ENCODE results near the gene CDCA4. TPM values are rescaled to one million over a fixed set of nuclear protein-coding genes. Genes with fewer than 3 reads are reported as not detected.
A peak's percentile ranks its signal among the peaks of the same experiment; 100 is the strongest.

Gene CDCA4
- total RNA-seq (10 to 100 TPM; 12.7 to 47.8 (median 14.0) TPM), polyA plus RNA-seq (10 to 100 TPM in 1 of 2 donors, 1 to 10 TPM in 1; 8.0 to 12.1 TPM), total RNA-seq (14.1 reads per million, percentile 43 among the genes with 10 or more reads in this experiment)

DNA sequence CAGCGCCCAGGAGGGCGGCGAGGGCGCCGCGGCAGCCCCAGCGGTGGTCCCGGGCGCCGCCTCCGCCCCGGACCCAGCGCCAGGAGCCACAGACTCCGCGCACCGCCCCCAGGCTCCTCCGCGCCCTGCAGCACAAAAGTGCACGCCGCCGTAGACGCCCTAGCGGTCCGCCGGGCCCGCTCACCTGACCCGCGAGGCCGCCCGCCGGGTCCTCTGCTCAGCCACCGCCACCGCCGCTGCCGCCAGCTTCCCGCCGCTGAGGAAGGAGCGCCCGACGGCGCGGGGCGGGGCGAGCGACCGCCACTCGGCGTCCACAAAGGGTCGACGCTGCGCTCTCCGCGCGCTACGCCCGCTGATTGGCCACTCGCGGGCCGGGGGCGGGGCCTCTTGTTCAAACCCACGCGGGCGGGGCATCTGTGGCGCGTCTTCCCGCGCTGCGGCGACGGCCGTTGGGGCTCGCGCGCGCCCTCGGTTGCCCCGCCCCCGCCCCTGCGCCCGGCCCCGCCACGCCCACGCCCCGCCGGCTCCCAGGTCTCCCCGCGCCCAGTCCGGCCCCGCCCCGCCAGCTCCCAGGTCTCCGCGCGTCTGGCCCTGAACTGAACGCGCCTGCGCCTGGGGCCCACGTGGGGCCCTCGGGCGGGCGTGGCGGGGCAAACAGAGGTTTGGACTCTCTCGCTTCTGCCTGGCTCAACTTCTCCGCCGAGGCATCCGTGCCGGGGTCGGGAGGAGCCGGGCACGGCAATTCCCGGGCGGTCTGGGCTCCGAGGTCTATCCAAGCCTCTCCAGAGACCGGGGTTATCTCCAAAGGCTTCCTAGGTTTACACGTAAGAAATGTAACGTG lies at the start of gene CDCA4:
CDCA4 (minus strand) TSS at position 269 of the 841 bp plus-strand sequence. CDS start 9,154 bp downstream, outside the sequence.
- Histone ChIP-seq H3K4me3 (ENCODE audit: low read length) (peak within 1 kb of the TSS; percentile 97), H3K4me1 (ENCODE audit: control insufficient read depth in 2 of 2, insufficient read depth in 2 of 2, low read length in 2 of 2) (peaks cover 25 to 54% of the 10 kb centered on the region in 2 donors), H3K27me3 (ENCODE audit: control insufficient read depth in 2 of 2, insufficient read depth in 2 of 2, low read length in 2 of 2) (no peaks in the 10 kb centered on the region), H3K27ac (ENCODE audit: low read depth, low read length) (peak within 1 kb of the TSS; percentile 94), H3K36me3 (ENCODE audit: control insufficient read depth in 2 of 3, insufficient read depth in 3 of 3, low read length in 3 of 3) (no peaks in the 10 kb centered on the region), H3K9me3 (ENCODE audit: control insufficient read depth in 2 of 3, low read length in 3 of 3) (no peaks in the 10 kb centered on the region)
- ChIA-PET POLR2A (interaction anchor here (0.7 to 2.0 kb wide), 16 partner anchors 10 to 469 kb away, joined by 3 to 11 read pairs (median 4); partner anchors contain the start of genes BRF1, GPR132 and SIVA1), CTCF (interaction anchor here (0.7 to 1.4 kb wide), 3 partner anchors 22 to 53 kb away, joined by 3 to 10 read pairs (median 3); no protein-coding TSS in a partner anchor)
- Mint-ChIP-seq H3K27me3 (no peaks in the 10 kb centered on the region), H3K4me3 (peak within 1 kb of the TSS; percentile 88 to 99 (median 92)), H3K36me3 (peaks cover 0 to 17% (median 0%) of the 10 kb centered on the region in 5 donors), H3K27ac (peak within 1 kb of the TSS; percentile 81 to 97 (median 92)), H3K9me3 (peaks cover 0 to 1% (median 0%) of the 10 kb centered on the region in 11 donors), H3K4me1 (peaks cover 38 to 62% (median 41%) of the 10 kb centered on the region in 7 donors)
- peak; percentile 91 for ATAC-seq
- intact Hi-C loops (cut with micrococcal nuclease), result loop anchor here (1.0 to 2.0 kb wide), 17 partner anchors 12 to 470 kb away; partner anchors contain the start of genes CLBA1 (in 2 of the 2), GPR132 (in 2 of the 2), TEDC1 (in 2 of the 2) and ADSS1 (in 1 of the 2)
- DNase-seq, result peak; percentile 93 to 98 (median 97)

DNA sequence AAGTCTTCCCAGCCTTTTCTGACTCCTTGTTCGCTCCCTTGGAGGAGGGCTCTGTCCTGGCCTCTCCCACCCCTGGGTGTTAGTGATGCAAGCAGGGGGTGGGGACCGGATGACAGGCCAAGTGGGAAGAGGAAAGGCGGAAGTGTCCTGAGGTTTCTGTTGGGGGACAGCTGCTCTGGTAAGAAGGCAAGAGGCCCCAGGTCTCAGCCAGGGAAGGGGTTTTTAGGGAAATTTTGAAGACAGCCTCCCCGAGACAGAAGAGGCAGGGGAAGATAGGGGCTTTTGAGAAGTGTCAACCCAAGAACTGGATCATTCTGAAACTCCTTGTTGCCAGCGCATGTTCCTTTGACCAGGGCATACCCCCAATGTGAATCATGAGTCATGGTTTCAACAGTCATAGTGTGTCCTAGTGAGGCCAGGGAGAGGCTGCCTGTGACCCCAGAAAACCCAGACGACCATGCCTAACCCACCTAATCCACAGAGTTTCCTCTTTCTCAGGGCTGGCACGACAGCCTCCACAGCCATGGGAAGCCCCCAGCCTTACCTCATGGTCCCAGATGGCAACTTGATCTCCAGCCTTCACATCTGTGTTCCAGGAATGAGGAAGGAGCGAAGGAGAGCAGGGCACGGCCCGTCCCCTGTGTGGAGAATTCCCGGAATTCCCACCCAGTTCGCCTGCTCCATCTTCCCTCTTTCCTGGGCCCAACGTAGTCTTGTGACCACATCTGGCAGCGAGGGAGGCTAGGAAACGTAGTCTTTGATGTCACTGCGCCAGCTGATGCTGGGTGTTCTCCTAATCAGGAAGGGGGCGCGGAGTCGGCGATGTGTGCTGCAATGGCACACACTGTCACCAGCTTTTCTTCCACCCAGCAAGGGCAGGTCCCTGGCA lies 49.2 kb upstream of the CDCA4 start:
- ChIA-PET POLR2A (interaction anchor here (1.6 to 7.8 kb wide), 2 partner anchors 10 to 17 kb away, joined by 8 to 71 read pairs; no protein-coding TSS in a partner anchor), CTCF (no interaction called here)
- Histone ChIP-seq H3K9me3 (ENCODE audit: control insufficient read depth in 2 of 3, low read length in 3 of 3) (no peaks in the 10 kb centered on the region), H3K4me1 (ENCODE audit: control insufficient read depth in 2 of 2, insufficient read depth in 2 of 2, low read length in 2 of 2) (peaks cover 41% of the 10 kb centered on the region in 2 donors), H3K27ac (ENCODE audit: low read depth, low read length) (peak overlapping the region; percentile 12), H3K27me3 (ENCODE audit: control insufficient read depth in 2 of 2, insufficient read depth in 2 of 2, low read length in 2 of 2) (no peaks in the 10 kb centered on the region), H3K4me3 (ENCODE audit: low read length) (no peak overlapping the region), H3K36me3 (ENCODE audit: control insufficient read depth in 2 of 3, insufficient read depth in 3 of 3, low read length in 3 of 3) (no peaks in the 10 kb centered on the region)
- Mint-ChIP-seq H3K27me3 (peaks cover 0 to 7% (median 0%) of the 10 kb centered on the region in 5 donors), H3K36me3 (peaks cover 0 to 2% (median 0%) of the 10 kb centered on the region in 5 donors), H3K4me1 (peaks cover 26 to 56% (median 38%) of the 10 kb centered on the region in 7 donors), H3K4me3 (peak overlapping the region in 4 of 10 donors; percentile 8 to 50 (median 24)), H3K9me3 (no peaks in the 10 kb centered on the region), H3K27ac (peak overlapping the region; percentile 62 to 98 (median 85))
- DNase-seq (peak in 2 of 9 donors; percentile 8 to 53), ATAC-seq (peak; percentile 18)
- intact Hi-C loops (cut with micrococcal nuclease), result loop anchor here in 1 of 2 donors (5.0 kb wide), 1 partner anchor 93 kb away; the partner anchor contains the start of gene AHNAK2

DNA sequence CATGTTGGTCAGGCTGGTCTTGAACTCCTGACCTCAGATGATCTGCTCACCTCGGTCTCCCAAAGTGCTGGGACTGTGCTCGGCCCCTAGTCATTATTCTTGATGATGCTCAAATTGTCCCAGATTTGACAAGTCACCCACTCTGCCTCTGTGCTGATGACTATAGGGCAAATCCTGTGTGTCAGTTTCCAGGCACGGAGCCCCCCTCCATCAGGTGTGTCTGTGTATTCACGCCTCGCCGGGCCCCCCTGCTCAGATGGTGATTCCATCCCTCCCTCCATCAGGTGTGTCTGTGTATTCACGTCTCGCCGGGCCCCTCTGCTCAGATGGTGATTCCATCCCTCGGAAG lies 48.6 kb upstream of the CDCA4 start:
- Histone ChIP-seq H3K4me3 (ENCODE audit: low read length) (no peak overlapping the region), H3K36me3 (ENCODE audit: control insufficient read depth in 2 of 3, insufficient read depth in 3 of 3, low read length in 3 of 3) (no peaks in the 10 kb centered on the region), H3K9me3 (ENCODE audit: control insufficient read depth in 2 of 3, low read length in 3 of 3) (no peaks in the 10 kb centered on the region), H3K27ac (ENCODE audit: low read depth, low read length) (peak overlapping the region; percentile 12), H3K27me3 (ENCODE audit: control insufficient read depth in 2 of 2, insufficient read depth in 2 of 2, low read length in 2 of 2) (no peaks in the 10 kb centered on the region), H3K4me1 (ENCODE audit: control insufficient read depth in 2 of 2, insufficient read depth in 2 of 2, low read length in 2 of 2) (peaks cover 41 to 45% of the 10 kb centered on the region in 2 donors)
- no peaks in the 10 kb centered on the region for H3K9me3 Mint-ChIP-seq
- intact Hi-C loops (cut with micrococcal nuclease), result loop anchor here in 1 of 2 donors (5.0 kb wide), 1 partner anchor 92 kb away; the partner anchor contains the start of gene AHNAK2
- ChIA-PET CTCF (no interaction called here), POLR2A (no interaction called here)
- ATAC-seq (no peak), DNase-seq (peak in 1 of 9 donors; percentile 6)
- peaks cover 0 to 7% (median 0%) of the 10 kb centered on the region in 5 donors for H3K27me3 Mint-ChIP-seq
- peak overlapping the region; percentile 62 to 98 (median 85) for H3K27ac Mint-ChIP-seq
- H3K4me1 Mint-ChIP-seq, result peaks cover 26 to 62% (median 42%) of the 10 kb centered on the region in 7 donors
- H3K36me3 Mint-ChIP-seq, result peaks cover 0 to 5% (median 0%) of the 10 kb centered on the region in 5 donors
- H3K4me3 Mint-ChIP-seq, result peak overlapping the region in 5 of 10 donors; percentile 5 to 50 (median 16)

DNA sequence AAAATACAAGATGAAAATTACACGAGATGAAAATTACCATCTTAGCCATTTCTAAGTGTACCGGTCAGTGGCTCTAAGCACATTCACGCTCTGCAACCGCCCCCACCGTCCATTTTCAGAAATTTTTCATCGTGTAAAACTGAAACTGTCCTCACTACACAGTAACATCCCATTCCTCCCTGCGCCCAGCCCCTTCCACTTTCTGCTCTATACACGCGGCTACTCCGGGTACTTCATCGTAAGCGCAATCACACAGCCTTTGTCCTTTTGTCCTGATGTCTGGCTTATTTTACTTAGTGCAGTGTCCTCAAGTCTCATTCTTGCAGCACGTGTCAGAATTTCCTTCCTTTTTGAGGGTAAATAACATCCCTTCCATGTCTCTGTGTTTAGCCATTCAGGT lies 47.9 kb upstream of the CDCA4 start:
- CTCF ChIA-PET, result no interaction called here
- peaks cover 41 to 51% of the 10 kb centered on the region in 2 donors for H3K4me1 ChIP-seq (ENCODE audit: control insufficient read depth in 2 of 2, insufficient read depth in 2 of 2, low read length in 2 of 2)
- no peak overlapping the region for H3K4me3 ChIP-seq (ENCODE audit: low read length)
- H3K36me3 Mint-ChIP-seq, result peaks cover 0 to 8% (median 0%) of the 10 kb centered on the region in 5 donors
- ATAC-seq (no peak), DNase-seq (no peak)
- no peaks in the 10 kb centered on the region for H3K9me3 Mint-ChIP-seq
- H3K27ac Mint-ChIP-seq, result peak overlapping the region; percentile 25 to 99 (median 97)
- H3K27ac ChIP-seq (ENCODE audit: low read depth, low read length), result peak overlapping the region; percentile 10
- H3K9me3 ChIP-seq (ENCODE audit: control insufficient read depth in 2 of 3, low read length in 3 of 3), result no peaks in the 10 kb centered on the region
- POLR2A ChIA-PET, result no interaction called here
- peaks cover 26 to 69% (median 46%) of the 10 kb centered on the region in 7 donors for H3K4me1 Mint-ChIP-seq
- no peaks in the 10 kb centered on the region for H3K36me3 ChIP-seq (ENCODE audit: control insufficient read depth in 2 of 3, insufficient read depth in 3 of 3, low read length in 3 of 3)
- H3K27me3 Mint-ChIP-seq, result peaks cover 0 to 7% (median 0%) of the 10 kb centered on the region in 5 donors
- H3K27me3 ChIP-seq (ENCODE audit: control insufficient read depth in 2 of 2, insufficient read depth in 2 of 2, low read length in 2 of 2), result no peaks in the 10 kb centered on the region
- peak overlapping the region; percentile 16 to 84 (median 46) for H3K4me3 Mint-ChIP-seq
- intact Hi-C loops (cut with micrococcal nuclease), result loop anchor here in 1 of 2 donors (5.0 kb wide), 1 partner anchor 92 kb away; the partner anchor contains the start of gene AHNAK2

DNA sequence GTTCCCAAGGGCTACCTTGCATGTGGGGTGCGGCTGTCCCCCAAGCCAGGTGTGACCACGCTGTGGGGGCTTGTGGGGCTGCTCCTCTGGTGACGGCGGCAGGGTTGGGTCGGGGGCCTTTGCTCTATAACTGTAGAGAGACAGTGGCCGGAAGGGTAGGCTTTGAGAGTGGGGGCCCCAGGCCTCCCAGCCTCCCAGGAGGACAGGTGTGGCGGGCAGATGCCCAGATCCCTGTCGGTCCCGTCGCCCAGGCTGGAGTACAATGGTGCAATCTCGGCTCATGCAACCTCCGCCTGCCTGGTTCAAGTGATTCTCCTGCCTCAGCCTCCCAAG lies 47.1 kb upstream of the CDCA4 start:
- H3K36me3 ChIP-seq (ENCODE audit: control insufficient read depth in 2 of 3, insufficient read depth in 3 of 3, low read length in 3 of 3), result no peaks in the 10 kb centered on the region
- intact Hi-C loops (cut with micrococcal nuclease), result loop anchor here in 1 of 2 donors (5.0 kb wide), 1 partner anchor 91 kb away; the partner anchor contains the start of gene AHNAK2
- peaks cover 29 to 77% (median 51%) of the 10 kb centered on the region in 7 donors for H3K4me1 Mint-ChIP-seq
- H3K27ac Mint-ChIP-seq, result peak overlapping the region in 8 of 9 donors; percentile 93 to 99 (median 98)
- H3K4me3 Mint-ChIP-seq, result peak overlapping the region in 7 of 10 donors; percentile 18 to 94 (median 70)
- ATAC-seq, result no peak
- ChIA-PET CTCF (interaction anchor here (0.9 to 3.2 kb wide), 5 partner anchors 8 to 83 kb away, joined by 3 to 16 read pairs (median 4); partner anchors contain the start of gene CLBA1), POLR2A (interaction anchor here (0.7 to 4.8 kb wide), 8 partner anchors 8 to 421 kb away, joined by 3 to 50 read pairs (median 6); partner anchors contain the start of gene CDCA4)
- no peaks in the 10 kb centered on the region for H3K27me3 ChIP-seq (ENCODE audit: control insufficient read depth in 2 of 2, insufficient read depth in 2 of 2, low read length in 2 of 2)
- no peak for DNase-seq
- H3K36me3 Mint-ChIP-seq, result peaks cover 0 to 8% (median 0%) of the 10 kb centered on the region in 5 donors
- H3K4me1 ChIP-seq (ENCODE audit: control insufficient read depth in 2 of 2, insufficient read depth in 2 of 2, low read length in 2 of 2), result peaks cover 47 to 59% of the 10 kb centered on the region in 2 donors
- no peaks in the 10 kb centered on the region for H3K9me3 Mint-ChIP-seq
- H3K4me3 ChIP-seq (ENCODE audit: low read length), result no peak overlapping the region
- H3K27me3 Mint-ChIP-seq, result peaks cover 0 to 7% (median 0%) of the 10 kb centered on the region in 5 donors
- H3K27ac ChIP-seq (ENCODE audit: low read depth, low read length), result peak overlapping the region; percentile 96
- H3K9me3 ChIP-seq (ENCODE audit: control insufficient read depth in 2 of 3, low read length in 3 of 3), result no peaks in the 10 kb centered on the region
